H1 (cell line): ENCODE results near the gene SLC6A8. TPM values are rescaled to one million over a fixed set of nuclear protein-coding genes. Genes with fewer than 3 reads are reported as not detected.

Experiments
- CTCF ChIA-PET: fragments of 300-600 bp; sonication (Branson Sonifier 250); formaldehyde crosslinking; loops from one replicate; lab custom pipeline; 2021; ENCODE audit not compliant: partially characterized antibody; lab: Charles Lee
- POLR2A ChIA-PET: fragments of 300-600 bp; sonication (Branson Sonifier 250); formaldehyde crosslinking; loops from one replicate; lab custom pipeline; 2021; ENCODE audit warnings: inconsistent platforms; ENCODE audit not compliant: partially characterized antibody; lab: Charles Lee
- DNase-seq, 2 experiments: peaks; one replicate each; pipeline versions ENCODE4 v3.0.0 to v3.0.0-alpha.2; 2010 to 2022; ENCODE audit warnings: low spot score in 2 of 2, low read depth in 1 of 2, mixed read lengths in 1 of 2
- FAIRE-seq: peaks from 2 replicates; lab custom pipeline; 2011; peaks lifted over from hg19 to GRCh38; lab: Jason Lieb, UNC
- H2AFZ ChIP-seq: 2 replicates; pipeline ENCODE4 v1.8.1; 2012; ENCODE audit warnings: low read length, inconsistent platforms
- H2AK5ac ChIP-seq: 2 replicates; pipeline ENCODE4 v1.6.1; 2013; ENCODE audit warnings: low read depth, low read length
- H2BK120ac ChIP-seq: replicated peaks from 2 replicates; pipeline ENCODE3; 2013; ENCODE audit warnings: low read depth, low read length, inconsistent platforms
- H2BK12ac ChIP-seq: 2 replicates; pipeline ENCODE4 v1.6.1; 2013; ENCODE audit warnings: low read depth, low read length
- H2BK15ac ChIP-seq: 2 replicates; pipeline ENCODE4 v1.6.1; 2013; ENCODE audit warnings: low read length
- H2BK20ac ChIP-seq: 2 replicates; pipeline ENCODE4 v1.6.1; 2013; ENCODE audit warnings: low read length
- H2BK5ac ChIP-seq: 2 replicates; pipeline ENCODE4 v1.6.1; 2013; ENCODE audit warnings: low read depth, low read length
- H3K14ac ChIP-seq: 2 replicates; pipeline ENCODE4 v1.6.1; 2013; ENCODE audit warnings: inconsistent platforms; ENCODE audit not compliant: insufficient read length
- H3K18ac ChIP-seq: 2 replicates; pipeline ENCODE4 v1.6.1; 2013; ENCODE audit warnings: low read length; ENCODE audit errors: extremely low read depth
- H3K23ac ChIP-seq: 2 replicates; pipeline ENCODE4 v1.6.1; 2013; ENCODE audit warnings: inconsistent platforms; ENCODE audit not compliant: insufficient read length
- H3K23me2 ChIP-seq: 2 replicates; pipeline ENCODE4 v1.6.1; 2013; ENCODE audit warnings: low read depth, low read length
- H3K27ac ChIP-seq: 2 replicates; pipeline ENCODE4 v1.6.1; 2011; ENCODE audit warnings: low read depth, low read length, inconsistent platforms
- H3K27me3 ChIP-seq, 4 experiments: replicated peaks in 1 of 4; 1 replicate in 1 of 4; 2 replicates in 3 of 4; pipeline versions ENCODE4 v1.6.1 to v1.8.1; 2011 to 2013; ENCODE audit warnings: low read length in 3 of 4, mild to moderate bottlenecking in 3 of 4, inconsistent platforms in 2 of 4, mixed read lengths in 2 of 4, moderate library complexity in 1 of 4; ENCODE audit not compliant: control insufficient read depth in 3 of 4, insufficient read depth in 3 of 4; ENCODE audit errors: extremely low read depth in 1 of 4
- H3K36me3 ChIP-seq, 4 experiments: 2 replicates each; pipeline versions ENCODE4 v1.6.1 to v1.8.1; 2011 to 2013; ENCODE audit warnings: mild to moderate bottlenecking in 4 of 4, low read length in 3 of 4, moderate library complexity in 2 of 4, control low read depth in 1 of 4, inconsistent platforms in 1 of 4; ENCODE audit not compliant: insufficient read depth in 4 of 4, control insufficient read depth in 2 of 4
- H3K4ac ChIP-seq: replicated peaks from 2 replicates; pipeline ENCODE3; 2013; ENCODE audit warnings: low read length, low read depth, mixed read lengths, inconsistent platforms; ENCODE audit not compliant: insufficient read length
- H3K4me1 ChIP-seq, 4 experiments: replicated peaks in 1 of 4; 1 replicate in 1 of 4; 2 replicates in 3 of 4; pipeline versions ENCODE4 v1.6.1 to v1.8.1; 2011 to 2013; ENCODE audit warnings: low read length in 3 of 4, inconsistent platforms in 2 of 4, mixed read lengths in 1 of 4; ENCODE audit not compliant: insufficient read depth in 4 of 4, control insufficient read depth in 3 of 4
- H3K4me2 ChIP-seq, 2 experiments: 2 replicates each; pipeline versions ENCODE4 v1.6.1 to v1.8.1; 2011 to 2013; ENCODE audit warnings: low read depth in 2 of 2, low read length in 2 of 2, control low read depth in 1 of 2, inconsistent platforms in 1 of 2, mild to moderate bottlenecking in 1 of 2; ENCODE audit not compliant: insufficient read depth in 1 of 2
- H3K4me3 ChIP-seq, 4 experiments: fragments of 200-600, 300-600 bp in 1 of 4; sonication (generic), shearing (Covaris generic), sonication (Bioruptor Twin) in 1 of 4; 2 replicates each; pipeline versions ENCODE4 v1.5.1 to v1.8.1; 2011 to 2016; ENCODE audit warnings: low read length in 4 of 4, low read depth in 3 of 4, control low read depth in 2 of 4, inconsistent platforms in 2 of 4, mild to moderate bottlenecking in 2 of 4, mixed read lengths in 1 of 4, moderate library complexity in 1 of 4; ENCODE audit not compliant: insufficient read depth in 2 of 4; ENCODE audit errors: extremely low read depth in 1 of 4
- H3K56ac ChIP-seq: replicated peaks from 2 replicates; pipeline ENCODE3; 2013; ENCODE audit warnings: low read depth, mild to moderate bottlenecking, mixed read lengths, low read length, inconsistent platforms; ENCODE audit not compliant: insufficient read length
- H3K79me1 ChIP-seq: 2 replicates; pipeline ENCODE4 v1.6.1; 2013; ENCODE audit warnings: low read depth, low read length, control low read depth
- H3K79me2 ChIP-seq, 2 experiments: 2 replicates each; pipeline versions ENCODE4 v1.6.1 to v1.8.1; 2012 to 2013; ENCODE audit warnings: low read length in 2 of 2, mild to moderate bottlenecking in 2 of 2, inconsistent platforms in 1 of 2; ENCODE audit not compliant: insufficient read depth in 2 of 2, control insufficient read depth in 1 of 2
- H3K9ac ChIP-seq, 4 experiments: replicated peaks in 1 of 4; 1 replicate in 1 of 4; 2 replicates in 3 of 4; pipeline versions ENCODE4 v1.6.1 to v1.8.1; 2011 to 2013; ENCODE audit warnings: low read depth in 3 of 4, low read length in 3 of 4, control low read depth in 2 of 4, mild to moderate bottlenecking in 2 of 4, moderate library complexity in 2 of 4, inconsistent platforms in 1 of 4; ENCODE audit errors: extremely low read depth in 1 of 4
- H3K9me3 ChIP-seq, 2 experiments: 2 replicates each; pipeline versions ENCODE4 v1.6.1 to v1.8.1; 2012 to 2013; ENCODE audit warnings: mild to moderate bottlenecking in 2 of 2, moderate library complexity in 2 of 2, control low read depth in 1 of 2, inconsistent platforms in 1 of 2, low read depth in 1 of 2, low read length in 1 of 2, mixed read lengths in 1 of 2; ENCODE audit not compliant: insufficient read depth in 2 of 2
- H4K20me1 ChIP-seq, 2 experiments: replicated peaks in 1 of 2; 2 replicates each; pipeline versions ENCODE3 to v1.8.1; 2011 to 2013; ENCODE audit warnings: inconsistent platforms in 2 of 2, low read length in 2 of 2, mild to moderate bottlenecking in 1 of 2; ENCODE audit not compliant: insufficient read depth in 2 of 2, control insufficient read depth in 1 of 2
- H4K5ac ChIP-seq: 2 replicates; pipeline ENCODE4 v1.6.1; 2013; ENCODE audit warnings: low read length, low read depth, mixed read lengths, inconsistent platforms; ENCODE audit not compliant: insufficient read length
- H4K8ac ChIP-seq: 2 replicates; pipeline ENCODE4 v1.8.0; 2013; ENCODE audit warnings: mild to moderate bottlenecking, moderate library complexity, low read length, inconsistent platforms; ENCODE audit not compliant: insufficient read depth; ENCODE audit errors: extremely low read depth
- H4K91ac ChIP-seq: replicated peaks from 2 replicates; pipeline ENCODE3; 2013; ENCODE audit warnings: low read length, mixed read lengths, inconsistent platforms; ENCODE audit not compliant: insufficient read length
- CTBP2 ChIP-seq: IDR thresholded peaks from 2 replicates; pipeline ENCODE4 v1.7.0; 2011; ENCODE audit warnings: borderline replicate concordance, mild to moderate bottlenecking, moderate library complexity, mixed read lengths, low read length; ENCODE audit not compliant: insufficient read depth, insufficient read length
- KDM4A ChIP-seq: IDR thresholded peaks from one replicate; pipeline ENCODE4 v1.7.1; 2012; ENCODE audit warnings: low read depth, mild to moderate bottlenecking, moderate library complexity, low read length, inconsistent platforms; ENCODE audit not compliant: severe bottlenecking
- TAF1 ChIP-seq: IDR thresholded peaks from 2 replicates; pipeline ENCODE4 v1.6.1; 2011; ENCODE audit warnings: mild to moderate bottlenecking, low read depth, low read length
- WGBS, 2 experiments: shearing (Covaris generic) in 1 of 2; methylation state at CpG; one replicate each; pipeline versions ENCODE4 v1.1.6 to v1.1.7; 2013 to 2015; ENCODE audit warnings: low lambda C conversion rate in 2 of 2, mixed read lengths in 2 of 2, inconsistent platforms in 1 of 2, low coverage in 1 of 2, missing lambda C conversion rate in 1 of 2; ENCODE audit not compliant: insufficient replicate concordance in 2 of 2, insufficient coverage in 1 of 2, insufficient read length in 1 of 2; ENCODE audit errors: extremely low coverage in 1 of 2, missing lambda C conversion rate in 1 of 2; 5-methylcytosine and 5-hydroxymethylcytosine counted together
- polyA plus RNA-seq, 7 experiments: library from polyadenylated mRNA; depleted of rRNA in 3 of 7; stranded (reverse) in 5 of 7; unstranded in 2 of 7; fragments of >200 nt in 5 of 7; fragments of 200-250 nt in 2 of 7; gene quantifications; 1 replicate in 5 of 7; 2 replicates in 1 of 7; 4 replicates in 1 of 7; pipeline versions ENCODE4 v1.2.1 to v1.2.3, GENCODE V29; 2011 to 2013; ENCODE audit warnings: missing spikeins in 2 of 7, mixed read lengths in 2 of 7
- total RNA-seq: library from RNA; stranded (reverse); fragmentation: NEBNext Ultra II Directional; extraction: Animal tissue kit (Norgen Biotek cat#: 25700); gene quantifications from 2 replicates; pipeline ENCODE4 v1.2.1, GENCODE V29; 2021

The SLC6A8 gene
- total and polyA plus RNA-seq, 2 of the 8 experiments (the other 6 are each of a cell fraction or from before 2014, with no cell fraction given) = 87.7 to 94.7 TPM

DNA sequence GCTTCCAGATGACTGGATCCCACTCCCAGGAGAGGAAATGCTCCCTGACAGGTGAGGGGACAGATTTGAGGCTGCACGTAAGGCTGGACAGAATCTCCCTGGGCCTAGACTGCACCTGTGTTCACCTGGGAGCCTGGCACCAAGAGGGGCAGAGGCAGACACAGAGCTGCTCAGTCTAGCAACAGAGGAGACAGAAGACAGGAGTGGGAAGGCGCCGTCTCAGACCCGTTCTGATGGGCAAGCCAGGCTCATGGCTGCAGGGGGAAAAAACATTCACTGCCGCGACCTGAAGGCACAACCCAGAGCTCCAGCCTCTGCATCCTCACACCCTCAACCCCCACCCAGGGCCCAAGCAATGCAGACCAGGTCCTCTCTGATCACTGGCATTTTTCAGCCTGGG lies 19.7 kb downstream of the SLC6A8 start:
- no peak overlapping the region for H2BK5ac ChIP-seq
- H2AFZ ChIP-seq = no peak overlapping the region
- WGBS, 2 experiments = 93% methylated on average over 3 of the region's 6 CpGs; no CpG with 5 or more reads in 1 of the 2 experiments
- no peak overlapping the region for H3K27ac ChIP-seq
- H3K4me1 ChIP-seq = peaks cover 0 to 2% (median 0%) of the 10 kb centered on the region in 4 experiments; a peak in 3 of 7 replicates
- H3K23me2 ChIP-seq = no peaks in the 10 kb centered on the region
- H3K56ac ChIP-seq = no peak overlapping the region
- TF ChIP-seq KDM4A (no peak), TAF1 (no peak), CTBP2 (no peak)
- no peak overlapping the region for H2BK12ac ChIP-seq
- no peak overlapping the region for H4K8ac ChIP-seq
- H4K91ac ChIP-seq = no peak overlapping the region
- H2BK15ac ChIP-seq = no peak overlapping the region
- no peak overlapping the region for H3K18ac ChIP-seq
- no peak overlapping the region for H3K4me3 ChIP-seq
- no peak overlapping the region for H3K14ac ChIP-seq
- FAIRE-seq (no peak), DNase-seq (no peak)
- no peak overlapping the region for H2BK120ac ChIP-seq
- H2BK20ac ChIP-seq = no peak overlapping the region
- no peak overlapping the region for H3K4ac ChIP-seq
- H3K23ac ChIP-seq = no peak overlapping the region
- H3K4me2 ChIP-seq = no peak overlapping the region
- H3K79me2 ChIP-seq = no peaks in the 10 kb centered on the region
- no peak overlapping the region for H3K9ac ChIP-seq
- ChIA-PET CTCF (interaction anchor here (0.7 to 2.8 kb wide), 10 partner anchors 8 to 144 kb away, joined by 3 to 10 read pairs (median 5); partner anchors contain the start of gene SLC6A8), POLR2A (interaction anchor here (1.2 to 2.5 kb wide), 3 partner anchors 8 to 15 kb away, joined by 4 to 11 read pairs (median 6); no protein-coding TSS in a partner anchor)
- no peaks in the 10 kb centered on the region for H3K27me3 ChIP-seq
- no peaks in the 10 kb centered on the region for H3K79me1 ChIP-seq
- H3K9me3 ChIP-seq = no peaks in the 10 kb centered on the region
- no peak overlapping the region for H4K5ac ChIP-seq
- peaks cover 0 to 22% (median 6%) of the 10 kb centered on the region in 4 experiments; a peak in 4 of 8 replicates for H3K36me3 ChIP-seq
- no peak overlapping the region for H2AK5ac ChIP-seq
- no peaks in the 10 kb centered on the region for H4K20me1 ChIP-seq
